Activated CD4-positive, alpha-beta T cell treated with anti-CD3 and anti-CD28 coated beads for 48 hours (primary cell): ENCODE results near the gene ZNF334.

Experiments
- DNase-seq: peaks from one replicate; pipeline ENCODE4 v3.0.0-alpha.2; 2020

ZNF334 gene

DNA sequence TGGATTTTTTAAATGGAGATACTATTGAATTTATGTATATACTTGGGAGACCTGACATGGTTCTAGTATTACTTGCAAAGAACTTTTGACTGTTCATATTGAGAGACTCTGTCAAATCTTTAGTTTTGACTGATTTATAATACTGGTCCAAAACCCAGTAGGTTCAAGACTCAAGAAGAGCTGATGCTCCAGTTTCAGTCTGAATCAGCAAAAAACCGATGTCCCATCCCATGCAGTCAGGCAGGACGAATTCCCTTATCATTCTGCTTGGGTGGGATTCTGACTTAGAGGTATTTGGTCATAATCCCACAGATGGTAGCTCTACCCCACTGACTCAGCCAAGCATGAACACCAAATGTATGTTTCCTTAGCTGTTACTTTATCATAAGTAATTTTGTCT, 29.5 kb downstream of the ZNF334 start:
- DNase-seq, result no peak

- no peak for DNase-seq
Measured at GRCh38 chr20:46482864-46483263, 30.5 kb downstream of the ZNF334 start.

DNA sequence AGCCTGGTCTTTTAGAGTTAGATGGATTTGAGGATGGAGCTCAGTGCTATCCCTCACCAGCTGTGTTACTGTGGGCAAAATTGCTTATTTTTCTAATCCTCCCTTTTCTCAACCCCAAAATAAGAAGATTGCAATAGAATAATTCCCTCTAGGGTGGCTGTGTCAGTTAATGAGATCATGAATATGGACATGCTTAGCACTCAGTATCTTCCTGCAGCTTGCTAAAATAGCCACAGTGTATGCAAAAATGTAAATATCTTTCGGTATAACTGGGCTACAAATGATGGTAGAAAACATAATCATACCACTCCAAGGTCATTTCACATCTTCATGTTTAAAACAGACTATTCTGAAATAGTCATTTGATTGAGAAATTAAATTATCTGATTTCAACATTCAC, 35.7 kb downstream of the ZNF334 start:
- no peak for DNase-seq

DNA sequence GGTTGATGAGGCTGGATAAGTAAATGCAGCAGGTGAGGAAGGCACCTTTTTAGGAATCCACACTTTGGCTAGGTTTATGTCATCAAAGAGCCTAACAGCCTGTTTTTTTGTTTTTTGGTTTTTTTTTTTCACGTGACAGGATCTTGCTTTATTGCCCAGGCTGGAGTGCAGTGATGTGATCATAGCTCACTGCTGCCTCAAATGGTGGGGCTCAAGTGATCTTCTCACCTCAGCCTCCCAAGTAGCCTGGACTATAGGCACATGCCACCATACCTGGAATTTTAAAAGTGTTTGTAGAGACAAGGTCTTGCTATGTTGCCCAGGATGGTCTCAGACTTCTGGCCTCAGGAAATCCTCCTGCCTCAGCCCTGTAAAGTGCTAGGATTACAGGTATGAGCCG, 36.1 kb downstream of the ZNF334 start:
- no peak for DNase-seq

DNA sequence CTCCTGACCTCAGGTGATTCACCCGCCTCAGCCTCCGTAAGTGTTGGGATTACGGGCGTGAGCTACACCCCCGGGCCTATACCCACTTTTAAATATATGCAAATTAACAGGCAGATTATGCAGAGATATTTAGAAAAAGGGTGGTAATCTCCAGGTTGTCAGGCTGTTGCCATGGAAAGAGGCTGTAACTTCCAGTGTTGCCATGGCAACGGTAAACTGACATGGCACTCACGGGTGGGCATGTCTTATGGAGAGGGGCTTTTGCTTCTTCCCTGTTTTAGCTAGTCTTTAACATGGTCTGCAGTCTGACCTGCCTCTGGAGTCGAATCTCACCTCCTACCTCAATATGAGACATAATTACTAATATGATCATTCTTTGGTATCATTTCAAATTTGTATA, 44.9 kb downstream of the ZNF334 start:
- DNase-seq, result no peak

GRCh38 chr20:46464451-46464850, 48.9 kb downstream of the ZNF334 start:
- no peak for DNase-seq

DNA sequence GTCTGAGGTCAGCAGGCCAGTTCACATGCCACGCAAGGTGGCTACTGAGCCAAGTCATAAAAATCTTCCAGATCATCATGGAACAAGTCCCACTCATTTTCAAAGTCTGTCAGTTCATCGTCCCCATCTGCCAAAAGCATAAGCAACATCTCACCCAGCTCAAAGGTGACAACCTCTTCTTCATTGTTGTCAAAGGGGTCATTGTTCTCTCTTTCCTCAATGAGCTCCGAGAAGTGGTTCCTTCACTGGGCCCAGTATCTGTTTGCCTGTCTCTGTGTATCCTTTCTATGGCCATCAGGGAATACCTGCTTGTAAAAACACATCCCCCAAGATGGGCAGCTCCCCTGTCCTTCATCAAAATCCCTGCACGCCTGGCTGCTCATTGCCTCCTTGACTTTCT, 49.5 kb downstream of the ZNF334 start:
- no peak for DNase-seq

GRCh38 chr20:46461808-46462207, 51.6 kb downstream of the ZNF334 start:
- no peak for DNase-seq

DNA sequence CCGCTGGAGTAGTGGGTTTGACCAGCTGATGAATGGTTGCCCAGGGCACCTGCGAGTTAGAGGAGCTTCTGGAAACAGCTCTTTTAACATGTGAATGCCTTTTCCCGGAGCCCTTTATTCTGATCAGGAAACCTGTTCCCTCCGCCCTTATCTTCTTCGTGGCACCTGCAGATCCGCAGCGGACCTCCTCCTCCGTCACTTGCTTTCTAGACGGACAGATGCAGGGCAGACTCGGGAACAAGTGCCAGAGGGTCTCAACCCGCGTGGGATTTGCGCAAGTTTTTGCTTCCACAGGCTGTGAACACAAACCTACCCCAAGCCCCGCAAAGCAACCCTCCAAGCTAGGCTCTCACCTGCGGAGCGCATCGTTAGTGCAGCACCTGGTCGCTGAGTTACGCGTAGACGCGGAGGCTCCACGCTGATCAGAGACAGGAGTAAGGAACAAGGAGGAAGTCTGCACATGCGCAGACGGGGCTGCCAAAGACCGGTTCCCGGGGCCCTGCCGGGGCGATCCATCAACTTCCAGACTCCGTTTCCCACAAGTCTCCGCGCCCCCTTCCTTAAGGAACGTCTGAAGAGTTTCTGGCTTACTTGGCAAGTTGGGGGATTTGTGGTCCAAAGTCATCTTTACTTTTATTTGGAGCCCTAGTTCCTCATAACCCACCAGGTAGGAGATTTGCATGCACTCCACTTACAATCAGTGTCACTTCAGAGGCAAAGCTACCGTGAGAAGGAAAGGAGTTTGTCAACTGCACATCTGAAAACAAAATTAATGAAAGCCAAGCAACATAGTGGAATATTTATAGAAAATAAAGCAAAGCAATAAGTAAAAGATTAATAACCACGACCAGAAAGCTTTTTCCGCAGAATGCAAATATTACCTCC, 54.3 kb downstream of the ZNF334 start:
- DNase-seq, result peak; percentile 38

DNA sequence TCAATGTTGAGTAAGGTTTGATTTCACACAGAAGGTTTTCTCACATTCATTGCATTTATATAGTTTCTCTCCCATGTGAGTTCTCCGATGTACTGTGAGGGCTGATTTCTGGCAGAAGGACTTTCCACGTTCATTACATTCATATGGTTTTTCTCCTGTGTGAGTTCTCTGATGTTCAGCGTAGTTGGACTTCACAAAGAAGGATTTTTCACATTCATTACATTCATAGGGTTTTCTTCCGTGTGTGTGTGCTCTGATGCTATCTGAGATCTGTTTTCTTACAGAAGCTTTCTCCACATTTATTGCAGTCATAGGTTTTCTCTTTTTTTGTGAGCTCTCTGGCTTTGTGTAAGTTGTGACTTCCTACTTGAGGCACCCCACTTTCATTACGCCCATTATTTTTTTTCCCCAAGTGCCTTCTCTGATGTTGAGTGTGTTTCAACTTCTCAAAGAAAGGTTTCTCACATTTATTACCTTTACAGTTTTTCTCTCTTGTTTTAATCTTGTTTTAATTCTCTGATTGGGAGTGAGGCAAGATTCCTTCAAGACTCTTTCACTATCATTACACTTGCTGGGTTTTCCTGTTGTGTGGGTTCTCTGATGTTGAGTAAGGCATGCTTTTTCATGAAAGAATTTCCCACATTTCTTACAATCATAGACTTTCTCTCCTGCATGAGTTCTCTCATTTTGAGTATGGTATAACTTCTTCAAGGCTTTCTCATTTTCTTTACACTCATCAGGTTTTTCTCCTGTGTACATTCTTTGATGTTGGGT, 56.9 kb downstream of the ZNF334 start:
- no peak for DNase-seq

DNA sequence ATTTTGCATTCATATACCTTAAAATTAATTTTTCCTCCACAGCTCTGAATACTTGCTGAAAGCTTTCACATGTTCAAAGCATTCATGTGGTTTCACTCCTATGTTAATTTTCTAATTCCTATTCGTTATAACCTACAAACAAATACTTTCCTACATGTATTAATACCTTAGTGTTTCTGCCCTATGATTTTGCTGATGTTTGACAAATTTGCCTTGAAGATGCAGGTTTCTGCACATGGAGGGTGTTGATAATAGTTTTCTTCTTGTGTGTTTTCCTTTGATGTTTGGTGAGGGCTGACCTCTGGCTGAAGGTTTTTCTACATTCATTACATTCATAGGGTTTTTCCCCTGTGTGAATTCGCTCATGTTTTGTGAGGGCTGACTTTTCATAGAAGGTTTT, 57.6 kb downstream of the ZNF334 start:
- DNase-seq, result no peak
